ENCODE measurements around the gene MAP4K4. TPM values are rescaled to one million over a fixed set of nuclear protein-coding genes. Genes with fewer than 3 reads are reported as not detected.
A peak's percentile ranks its signal among the peaks of the same experiment; 100 is the strongest.

Gene MAP4K4
- total and polyA plus RNA-seq, 2 donors from 2014 or later, result 8.4 to 62.8 TPM

GRCh38 chr2:101909760-101910159 lies 212.3 kb downstream of the MAP4K4 start:
- TF ChIP-seq, protein P1, sequence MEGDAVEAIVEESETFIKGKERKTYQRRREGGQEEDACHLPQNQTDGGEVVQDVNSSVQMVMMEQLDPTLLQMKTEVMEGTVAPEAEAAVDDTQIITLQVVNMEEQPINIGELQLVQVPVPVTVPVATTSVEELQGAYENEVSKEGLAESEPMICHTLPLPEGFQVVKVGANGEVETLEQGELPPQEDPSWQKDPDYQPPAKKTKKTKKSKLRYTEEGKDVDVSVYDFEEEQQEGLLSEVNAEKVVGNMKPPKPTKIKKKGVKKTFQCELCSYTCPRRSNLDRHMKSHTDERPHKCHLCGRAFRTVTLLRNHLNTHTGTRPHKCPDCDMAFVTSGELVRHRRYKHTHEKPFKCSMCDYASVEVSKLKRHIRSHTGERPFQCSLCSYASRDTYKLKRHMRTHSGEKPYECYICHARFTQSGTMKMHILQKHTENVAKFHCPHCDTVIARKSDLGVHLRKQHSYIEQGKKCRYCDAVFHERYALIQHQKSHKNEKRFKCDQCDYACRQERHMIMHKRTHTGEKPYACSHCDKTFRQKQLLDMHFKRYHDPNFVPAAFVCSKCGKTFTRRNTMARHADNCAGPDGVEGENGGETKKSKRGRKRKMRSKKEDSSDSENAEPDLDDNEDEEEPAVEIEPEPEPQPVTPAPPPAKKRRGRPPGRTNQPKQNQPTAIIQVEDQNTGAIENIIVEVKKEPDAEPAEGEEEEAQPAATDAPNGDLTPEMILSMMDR (IDR thresholded peaks at IDR 0.05; ENCODE audit: borderline replicate concordance, extremely low read depth, insufficient read depth), result no peak
- H3K9ac ChIP-seq (ENCODE audit: low read length in 3 of 3), result no peak overlapping the region
- no peaks in the 10 kb centered on the region for H3K36me3 ChIP-seq (ENCODE audit: control insufficient read depth in 2 of 3, insufficient read depth in 3 of 3, low read length in 3 of 3)
- no peaks in the 10 kb centered on the region for H3K4me1 ChIP-seq (ENCODE audit: control insufficient read depth in 2 of 3, insufficient read depth in 2 of 3, low read depth in 1 of 3, low read length in 3 of 3)
- FAIRE-seq, result no peak
- H3K4me3 ChIP-seq (ENCODE audit: low read length in 3 of 3), result no peak overlapping the region
- intact Hi-C loops (cut with DNase I), result no loop called here
- H3K27ac ChIP-seq (ENCODE audit: low read depth in 2 of 2, low read length in 2 of 2), result no peak overlapping the region
- no peaks in the 10 kb centered on the region for H3K27me3 ChIP-seq (ENCODE audit: control insufficient read depth, insufficient read depth, low read length)
- peaks cover 0 to 7% (median 4%) of the 10 kb centered on the region in 3 donors for H3K9me3 ChIP-seq (ENCODE audit: control insufficient read depth in 2 of 3, insufficient read depth in 1 of 3, low read length in 3 of 3)
- no peak for DNase-seq

- no peak overlapping the region for H3K27ac ChIP-seq (ENCODE audit: low read depth in 2 of 2, low read length in 2 of 2)
- no peak for FAIRE-seq
These were observed 215.0 kb downstream of the MAP4K4 start for GRCh38 chr2:101912545-101912944.

GRCh38 chr2:101921319-101921952 lies 223.9 kb downstream of the MAP4K4 start:
- peaks cover 0 to 3% (median 0%) of the 10 kb centered on the region in 3 donors for H3K4me1 ChIP-seq (ENCODE audit: control insufficient read depth in 2 of 3, insufficient read depth in 2 of 3, low read depth in 1 of 3, low read length in 3 of 3)
- intact Hi-C loops (cut with DNase I), result no loop called here
- TF ChIP-seq, protein P1 (IDR thresholded peaks at IDR 0.05; ENCODE audit: borderline replicate concordance, extremely low read depth, insufficient read depth), result no peak
- no peak overlapping the region for H3K4me3 ChIP-seq (ENCODE audit: low read length in 3 of 3)
- peak in 2 of 5 donors; percentile 9 to 12 for DNase-seq
- peak overlapping the region; percentile 20 to 28 for H3K27ac ChIP-seq (ENCODE audit: low read depth in 2 of 2, low read length in 2 of 2)
- peaks cover 0 to 12% (median 0%) of the 10 kb centered on the region in 3 donors for H3K9me3 ChIP-seq (ENCODE audit: control insufficient read depth in 2 of 3, insufficient read depth in 1 of 3, low read length in 3 of 3)
- no peaks in the 10 kb centered on the region for H3K27me3 ChIP-seq (ENCODE audit: control insufficient read depth, insufficient read depth, low read length)
- FAIRE-seq, result no peak
- H3K9ac ChIP-seq (ENCODE audit: low read length in 3 of 3), result no peak overlapping the region
- no peaks in the 10 kb centered on the region for H3K36me3 ChIP-seq (ENCODE audit: control insufficient read depth in 2 of 3, insufficient read depth in 3 of 3, low read length in 3 of 3)

More at GRCh38 chr2:101912545-101912944, 215.0 kb downstream of the MAP4K4 start:
- Histone ChIP-seq H3K27me3 (ENCODE audit: control insufficient read depth, insufficient read depth, low read length) (no peaks in the 10 kb centered on the region), H3K9me3 (ENCODE audit: control insufficient read depth in 2 of 3, insufficient read depth in 1 of 3, low read length in 3 of 3) (peaks cover 0 to 4% (median 4%) of the 10 kb centered on the region in 3 donors), H3K36me3 (ENCODE audit: control insufficient read depth in 2 of 3, insufficient read depth in 3 of 3, low read length in 3 of 3) (no peaks in the 10 kb centered on the region), H3K4me1 (ENCODE audit: control insufficient read depth in 2 of 3, insufficient read depth in 2 of 3, low read depth in 1 of 3, low read length in 3 of 3) (no peaks in the 10 kb centered on the region), H3K9ac (ENCODE audit: low read length in 3 of 3) (no peak overlapping the region), H3K4me3 (ENCODE audit: low read length in 3 of 3) (no peak overlapping the region)
- intact Hi-C loops (cut with DNase I), result no loop called here
- no peak for DNase-seq
- TF ChIP-seq, protein P1 (IDR thresholded peaks at IDR 0.05; ENCODE audit: borderline replicate concordance, extremely low read depth, insufficient read depth), result no peak

All from kidney (tissue), 14 donors.